Tibial nerve (tissue), 4 donors: ENCODE measurements around the gene GOLGA6L7.

Experiments
- EP300 ChIP-seq, 2 donors: sonication (generic); formaldehyde crosslinking; IDR thresholded peaks; one replicate each; pipeline ENCODE4 v1.6.1; 2017; ENCODE audit warnings: antibody characterized with exemption in 2 of 2, mild to moderate bottlenecking in 1 of 2
- POLR2A ChIP-seq, 2 donors: fragments of 450-650 bp; IDR thresholded peaks; one replicate each; pipeline ENCODE4 v1.6.1; 2017; ENCODE audit warnings: antibody characterized with exemption in 2 of 2, mild to moderate bottlenecking in 2 of 2, moderate library complexity in 2 of 2
- TF ChIP-seq, protein P1 (sequence below), 5 experiments: fragments of 200-600 bp in 3 of 5; fragments of 450-650 bp in 2 of 5; sonication (generic) in 3 of 5; IDR thresholded peaks; one replicate each; pipeline ENCODE4 v1.5.1; 2016 to 2019; ENCODE audit warnings: antibody characterized with exemption in 5 of 5, mild to moderate bottlenecking in 3 of 5, moderate library complexity in 2 of 5

DNA sequence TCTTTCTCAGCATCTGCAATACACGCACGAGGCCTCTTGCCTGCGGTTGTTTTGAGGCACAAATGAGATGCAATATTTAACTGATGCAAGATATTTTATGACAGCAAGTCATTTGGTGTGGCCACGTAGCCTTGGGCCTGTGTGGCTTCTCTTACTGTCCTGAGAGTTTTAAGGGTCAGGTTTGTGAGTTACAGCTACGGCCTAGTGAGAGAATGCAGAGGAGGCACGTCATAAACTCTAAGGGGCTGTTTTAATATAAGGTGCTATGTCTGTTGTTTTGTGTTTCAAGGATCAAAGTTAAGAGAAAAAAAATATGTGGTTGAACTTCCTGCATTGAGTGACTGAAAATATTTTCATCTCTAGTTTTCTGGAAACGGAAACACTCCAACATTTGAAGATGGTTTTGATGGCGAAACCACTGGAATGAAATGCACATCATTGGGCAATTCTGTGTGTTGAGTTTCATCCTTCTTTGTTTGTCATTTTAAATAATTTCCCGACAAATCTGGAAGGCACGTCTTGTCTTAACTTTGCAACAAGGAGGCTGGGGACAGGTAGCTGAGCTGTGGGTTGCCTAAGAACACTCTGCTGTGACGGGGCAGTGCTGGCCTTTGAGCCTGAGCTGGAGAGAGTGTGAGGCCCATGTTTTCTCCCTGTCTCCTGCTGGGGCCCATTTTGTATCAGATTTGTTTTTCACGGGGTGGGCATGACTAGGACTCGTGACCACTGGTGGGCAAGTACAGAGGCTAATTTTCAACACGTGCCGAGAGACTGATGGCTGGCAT, 42.5 kb upstream of the GOLGA6L7 start:
- TF ChIP-seq, protein P1, sequence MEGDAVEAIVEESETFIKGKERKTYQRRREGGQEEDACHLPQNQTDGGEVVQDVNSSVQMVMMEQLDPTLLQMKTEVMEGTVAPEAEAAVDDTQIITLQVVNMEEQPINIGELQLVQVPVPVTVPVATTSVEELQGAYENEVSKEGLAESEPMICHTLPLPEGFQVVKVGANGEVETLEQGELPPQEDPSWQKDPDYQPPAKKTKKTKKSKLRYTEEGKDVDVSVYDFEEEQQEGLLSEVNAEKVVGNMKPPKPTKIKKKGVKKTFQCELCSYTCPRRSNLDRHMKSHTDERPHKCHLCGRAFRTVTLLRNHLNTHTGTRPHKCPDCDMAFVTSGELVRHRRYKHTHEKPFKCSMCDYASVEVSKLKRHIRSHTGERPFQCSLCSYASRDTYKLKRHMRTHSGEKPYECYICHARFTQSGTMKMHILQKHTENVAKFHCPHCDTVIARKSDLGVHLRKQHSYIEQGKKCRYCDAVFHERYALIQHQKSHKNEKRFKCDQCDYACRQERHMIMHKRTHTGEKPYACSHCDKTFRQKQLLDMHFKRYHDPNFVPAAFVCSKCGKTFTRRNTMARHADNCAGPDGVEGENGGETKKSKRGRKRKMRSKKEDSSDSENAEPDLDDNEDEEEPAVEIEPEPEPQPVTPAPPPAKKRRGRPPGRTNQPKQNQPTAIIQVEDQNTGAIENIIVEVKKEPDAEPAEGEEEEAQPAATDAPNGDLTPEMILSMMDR (IDR thresholded peaks at IDR 0.05), result no peak
- no peak for TF ChIP-seq EP300 (IDR thresholded peaks at IDR 0.05)
- TF ChIP-seq POLR2A (IDR thresholded peaks at IDR 0.05), result no peak
